Thyroid gland (tissue), 4 donors: ENCODE data around the gene ATAD3A. TPM values are rescaled to one million over a fixed set of nuclear protein-coding genes. Genes with fewer than 3 reads are reported as not detected.

Source experiments
- DNase-seq, 2 donors: peaks; one replicate each; pipeline ENCODE4 v3.0.0-alpha.2; 2019
- H3K27ac ChIP-seq, 3 donors: fragments of 200-600 bp; sonication (generic); 1 replicate in 2 of 3; 2 replicates in 1 of 3; pipeline ENCODE4 v1.5.1; 2016 to 2019; ENCODE audit warnings: mild to moderate bottlenecking in 1 of 3, moderate library complexity in 1 of 3
- H3K27me3 ChIP-seq: fragments of 200-600 bp; sonication (generic); one replicate; pipeline ENCODE4 v1.5.1; 2019
- H3K36me3 ChIP-seq, 2 donors: fragments of 200-600 bp; sonication (generic); one replicate each; pipeline ENCODE4 v1.5.1; 2016 to 2019
- H3K4me1 ChIP-seq, 2 donors: fragments of 200-600 bp; sonication (generic); one replicate each; pipeline ENCODE4 v1.5.1; 2017 to 2019
- H3K4me3 ChIP-seq, 3 donors: fragments of 200-600 bp; sonication (generic); replicated peaks in 1 of 3; 1 replicate in 2 of 3; 2 replicates in 1 of 3; pipeline ENCODE4 v1.5.1; 2016; ENCODE audit warnings: mild to moderate bottlenecking in 1 of 3
- H3K9me3 ChIP-seq: fragments of 200-600 bp; sonication (generic); one replicate; pipeline ENCODE4 v1.5.1; 2017
- POLR2A ChIP-seq, 2 donors: fragments of 450-650 bp; IDR thresholded peaks; one replicate each; pipeline ENCODE4 v1.6.1; 2017; ENCODE audit warnings: antibody characterized with exemption in 2 of 2, mild to moderate bottlenecking in 2 of 2, moderate library complexity in 1 of 2
- WGBS, 2 donors: methylation state at CpG; one replicate each; pipeline ENCODE4 v1.1.5; 2017; 5-methylcytosine and 5-hydroxymethylcytosine counted together
- intact Hi-C: fragments of 100-400 bp; cut with DNase I; formaldehyde crosslinking; loops from one replicate; pipeline ENCODE4 v1.15.1; 2023
- total RNA-seq, 4 donors: library from RNA; depleted of rRNA; stranded (reverse); fragments of >200 nt; gene quantifications; one replicate each; pipeline ENCODE4 v1.2.3, GENCODE V29; 2016
- TF ChIP-seq, protein P1 (sequence below), 6 experiments: fragments of 200-600 bp in 3 of 6; fragments of 450-650 bp in 3 of 6; sonication (generic) in 3 of 6; IDR thresholded peaks; one replicate each; pipeline ENCODE4 v1.5.1; 2016 to 2019; ENCODE audit warnings: antibody characterized with exemption in 6 of 6, mild to moderate bottlenecking in 2 of 6, inconsistent platforms in 1 of 6, moderate library complexity in 1 of 6

Gene ATAD3A
- total RNA-seq, 4 donors from 2014 or later: 21.6 to 34.2 (median 28.5) TPM

DNA sequence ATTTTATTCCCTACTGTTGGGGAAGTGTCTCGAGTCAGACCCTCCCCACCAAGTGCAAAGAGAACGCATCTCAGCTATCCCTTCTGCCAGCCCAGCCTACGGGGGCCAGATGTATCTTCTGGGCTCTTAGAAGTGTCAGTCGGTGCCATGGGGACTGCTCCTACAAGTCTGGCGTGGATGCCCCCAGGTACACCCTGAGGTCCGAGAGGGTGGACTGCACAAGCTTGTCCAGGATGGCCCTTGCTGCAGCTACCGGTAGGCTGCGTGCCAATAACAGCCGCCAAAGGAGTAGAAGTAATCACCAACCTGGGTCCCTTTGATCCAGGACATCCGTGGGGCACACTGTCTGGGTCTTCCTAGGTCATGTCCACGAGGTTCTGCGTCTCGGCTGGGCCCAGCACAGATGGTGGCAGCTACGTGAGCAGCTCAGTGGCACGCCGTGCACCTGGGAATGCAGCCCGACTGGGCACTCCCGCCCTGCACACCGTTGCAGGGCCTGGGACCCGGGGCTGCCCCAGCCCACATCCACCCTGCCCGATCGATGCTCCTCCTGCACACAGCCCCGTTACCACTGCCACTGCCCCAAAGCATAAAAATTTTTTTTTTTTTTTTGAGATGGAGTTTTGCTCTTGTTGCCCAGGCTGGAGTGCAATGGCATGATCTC lies 71.5 kb downstream of the ATAD3A start:
- peaks cover 0 to 10% of the 10 kb centered on the region in 2 donors for H3K4me1 ChIP-seq
- TF ChIP-seq, protein P1, sequence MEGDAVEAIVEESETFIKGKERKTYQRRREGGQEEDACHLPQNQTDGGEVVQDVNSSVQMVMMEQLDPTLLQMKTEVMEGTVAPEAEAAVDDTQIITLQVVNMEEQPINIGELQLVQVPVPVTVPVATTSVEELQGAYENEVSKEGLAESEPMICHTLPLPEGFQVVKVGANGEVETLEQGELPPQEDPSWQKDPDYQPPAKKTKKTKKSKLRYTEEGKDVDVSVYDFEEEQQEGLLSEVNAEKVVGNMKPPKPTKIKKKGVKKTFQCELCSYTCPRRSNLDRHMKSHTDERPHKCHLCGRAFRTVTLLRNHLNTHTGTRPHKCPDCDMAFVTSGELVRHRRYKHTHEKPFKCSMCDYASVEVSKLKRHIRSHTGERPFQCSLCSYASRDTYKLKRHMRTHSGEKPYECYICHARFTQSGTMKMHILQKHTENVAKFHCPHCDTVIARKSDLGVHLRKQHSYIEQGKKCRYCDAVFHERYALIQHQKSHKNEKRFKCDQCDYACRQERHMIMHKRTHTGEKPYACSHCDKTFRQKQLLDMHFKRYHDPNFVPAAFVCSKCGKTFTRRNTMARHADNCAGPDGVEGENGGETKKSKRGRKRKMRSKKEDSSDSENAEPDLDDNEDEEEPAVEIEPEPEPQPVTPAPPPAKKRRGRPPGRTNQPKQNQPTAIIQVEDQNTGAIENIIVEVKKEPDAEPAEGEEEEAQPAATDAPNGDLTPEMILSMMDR (IDR thresholded peaks at IDR 0.05): no peak
- no peak for TF ChIP-seq POLR2A (IDR thresholded peaks at IDR 0.05)
- DNase-seq: no peak
- no peak overlapping the region for H3K27ac ChIP-seq
- no peak overlapping the region for H3K4me3 ChIP-seq
- 84 to 90% methylated on average over 17 to 21 of the region's 23 CpGs for WGBS, 2 donors
- intact Hi-C loops: no loop called here
- no peaks in the 10 kb centered on the region for H3K9me3 ChIP-seq
- no peaks in the 10 kb centered on the region for H3K36me3 ChIP-seq
- H3K27me3 ChIP-seq: no peaks in the 10 kb centered on the region

Other genes with a start within 250 kb of the ATAD3A start
- gene UBE2J2, start 238.3 kb upstream of the ATAD3A start, total RNA-seq: 10 to 100 TPM; 33.0 to 58.4 (median 36.2) TPM
- 1 to 10 TPM in 3 of 4 donors, under 1 TPM in 1; 0.73 to 3.2 (median 1.6) TPM for gene SCNN1D, start 231.7 kb upstream of the ATAD3A start, total RNA-seq
- gene ACAP3, start 204.2 kb upstream of the ATAD3A start, total RNA-seq: 10 to 100 TPM; 31.6 to 51.2 (median 42.1) TPM
- 10 to 100 TPM; 24.0 to 41.4 (median 28.0) TPM for gene PUSL1, start 203.6 kb upstream of the ATAD3A start, total RNA-seq
- 100 to 1,000 TPM in 2 of 4 donors, 10 to 100 TPM in 2; 68.9 to 116 (median 94.7) TPM for gene INTS11, start 187.5 kb upstream of the ATAD3A start, total RNA-seq
- 10 to 100 TPM; 16.7 to 37.3 (median 24.3) TPM for gene CPTP, start 187.4 kb upstream of the ATAD3A start, total RNA-seq
- gene TAS1R3, start 180.9 kb upstream of the ATAD3A start, total RNA-seq: 1 to 10 TPM in 2 of 4 donors, under 1 TPM in 2; 0.11 to 1.4 (median 0.68) TPM
- gene DVL1, start 162.7 kb upstream of the ATAD3A start, total RNA-seq: 10 to 100 TPM; 46.6 to 79.4 (median 61.7) TPM
- 100 to 1,000 TPM in 3 of 4 donors, 10 to 100 TPM in 1; 57.1 to 143 (median 106) TPM for gene MXRA8, start 153.6 kb upstream of the ATAD3A start, total RNA-seq
- gene AURKAIP1, start 137.0 kb upstream of the ATAD3A start, total RNA-seq: 100 to 1,000 TPM in 2 of 4 donors, 10 to 100 TPM in 2; 73.8 to 198 (median 105) TPM
- gene CCNL2, start 112.8 kb upstream of the ATAD3A start, total RNA-seq: 100 to 1,000 TPM; 167 to 307 (median 215) TPM
- gene MRPL20, start 104.9 kb upstream of the ATAD3A start, total RNA-seq: 100 to 1,000 TPM; 123 to 199 (median 160) TPM
- gene ANKRD65, start 90.9 kb upstream of the ATAD3A start, total RNA-seq: 1 to 10 TPM; 2.0 to 3.2 (median 2.4) TPM
- 10 to 100 TPM; 11.4 to 52.0 (median 30.3) TPM for gene VWA1, start 76.5 kb upstream of the ATAD3A start, total RNA-seq
- gene ATAD3C, start 62.5 kb upstream of the ATAD3A start, total RNA-seq: 10 to 100 TPM in 2 of 4 donors, 1 to 10 TPM in 2; 4.9 to 29.9 (median 15.1) TPM
- 10 to 100 TPM; 13.8 to 29.1 (median 15.0) TPM for gene ATAD3B, start 40.4 kb upstream of the ATAD3A start, total RNA-seq
- 1 to 10 TPM; 1.2 to 4.5 (median 1.3) TPM for gene TMEM240, start 28.5 kb downstream of the ATAD3A start, total RNA-seq
- gene SSU72, start 62.7 kb downstream of the ATAD3A start, total RNA-seq: 100 to 1,000 TPM; 204 to 294 (median 241) TPM
- 1 to 10 TPM; 1.0 to 9.9 (median 5.3) TPM for gene FNDC10, start 88.0 kb downstream of the ATAD3A start, total RNA-seq
- 100 to 1,000 TPM in 1 of 4 donors, 10 to 100 TPM in 3; 54.6 to 110 (median 86.4) TPM for gene MIB2, start 103.3 kb downstream of the ATAD3A start, total RNA-seq
- gene MMP23B, start 120.0 kb downstream of the ATAD3A start, total RNA-seq: 1 to 10 TPM in 3 of 4 donors, under 1 TPM in 1; 0.67 to 7.8 (median 3.5) TPM
- gene CDK11B, start 146.8 kb downstream of the ATAD3A start, total RNA-seq: 10 to 100 TPM; 12.8 to 23.7 (median 15.0) TPM
- 10 to 100 TPM; 35.5 to 85.1 (median 50.2) TPM for gene SLC35E2B, start 180.6 kb downstream of the ATAD3A start, total RNA-seq
- 10 to 100 TPM; 14.7 to 36.1 (median 29.5) TPM for gene CDK11A, start 212.2 kb downstream of the ATAD3A start, total RNA-seq